Neural cell (in vitro differentiated cells): Measurements from ENCODE around the gene MDN1. TPM values are rescaled to one million over a fixed set of nuclear protein-coding genes. Genes with fewer than 3 reads are reported as not detected.

Source experiments
- H2AFZ ChIP-seq: fragments of 200-600, 300-800 bp; sonication (generic), shearing (Covaris generic); 2 replicates; pipeline ENCODE4 v1.6.0; 2014; ENCODE audit warnings: low read depth, mild to moderate bottlenecking, antibody characterized with exemption, low read length, moderate library complexity
- H3F3A ChIP-seq: fragments of 200-600 bp; shearing (Covaris generic); 2 replicates; pipeline ENCODE4 v1.6.1; 2016; ENCODE audit warnings: mild to moderate bottlenecking, moderate library complexity, mixed read lengths, antibody characterized with exemption, low read length; ENCODE audit not compliant: insufficient read depth, poor library complexity, severe bottlenecking
- H3K27ac ChIP-seq: fragments of 200-600, 300-800 bp; sonication (generic), shearing (Covaris generic); 2 replicates; pipeline ENCODE4 v1.5.1; 2014; ENCODE audit warnings: mild to moderate bottlenecking, low read length, moderate library complexity
- H3K27me3 ChIP-seq: fragments of 300-800, 200-600 bp; sonication (generic), shearing (Covaris generic); 2 replicates; pipeline ENCODE4 v1.6.0; 2014; ENCODE audit warnings: mild to moderate bottlenecking, low read depth, low read length, moderate library complexity; ENCODE audit not compliant: insufficient read depth
- H3K36me3 ChIP-seq: fragments of 300-800, 200-600 bp; sonication (generic), shearing (Covaris generic); 2 replicates; pipeline ENCODE4 v1.5.1; 2014; ENCODE audit warnings: mild to moderate bottlenecking, antibody characterized with exemption, low read length, moderate library complexity; ENCODE audit not compliant: insufficient read depth
- H3K4me2 ChIP-seq: fragments of 300-800, 200-600 bp; sonication (generic), shearing (Covaris generic); 2 replicates; pipeline ENCODE4 v1.6.0; 2014; ENCODE audit warnings: mild to moderate bottlenecking, low read length
- H3K4me3 ChIP-seq: fragments of 300-800, 200-600 bp; sonication (generic), shearing (Covaris generic); 2 replicates; pipeline ENCODE4 v1.5.1; 2014; ENCODE audit warnings: mild to moderate bottlenecking, low read length, moderate library complexity
- H3K79me2 ChIP-seq: fragments of 200-600 bp; shearing (Covaris generic); replicated peaks from 2 replicates; pipeline ENCODE4 v1.6.0; 2014; ENCODE audit warnings: mild to moderate bottlenecking, low read length, moderate library complexity; ENCODE audit not compliant: insufficient read depth
- H3K9ac ChIP-seq: fragments of 300-800, 200-600 bp; sonication (generic), shearing (Covaris generic); 2 replicates; pipeline ENCODE4 v1.6.1; 2016; ENCODE audit warnings: mild to moderate bottlenecking, low read length, mixed read lengths
- H3K9me2 ChIP-seq: fragments of 200-600 bp; shearing (Covaris generic); 2 replicates; pipeline ENCODE4 v1.6.1; 2016; ENCODE audit warnings: mild to moderate bottlenecking, low read length, mixed read lengths; ENCODE audit not compliant: insufficient read depth
- H3K9me3 ChIP-seq: fragments of 200-600, 300-800 bp; sonication (generic), shearing (Covaris generic); 2 replicates; pipeline ENCODE4 v1.6.1; 2016; ENCODE audit warnings: mild to moderate bottlenecking, mixed run types, low read length, moderate library complexity, mixed read lengths
- H4K20me1 ChIP-seq: fragments of 200-600 bp; shearing (Covaris generic); 2 replicates; pipeline ENCODE4 v1.6.1; 2016; ENCODE audit warnings: mild to moderate bottlenecking, mixed run types; ENCODE audit not compliant: insufficient read depth
- CTCF ChIP-seq: fragments of 450-650 bp; IDR thresholded peaks from 2 replicates; pipeline ENCODE4 v1.5.1; 2014; ENCODE audit warnings: antibody characterized with exemption, mild to moderate bottlenecking, moderate library complexity; ENCODE audit not compliant: poor library complexity, severe bottlenecking
- EP300 ChIP-seq: fragments of 450-650 bp; conservative IDR thresholded peaks from 2 replicates; pipeline ENCODE4 v1.6.1; 2014; ENCODE audit warnings: antibody characterized with exemption, mild to moderate bottlenecking, moderate library complexity; ENCODE audit not compliant: poor library complexity, severe bottlenecking
- EZH2 ChIP-seq: fragments of 200-600, 300-800 bp; shearing (Covaris generic), sonication (generic); IDR thresholded peaks from 2 replicates; pipeline ENCODE4 v1.6.1; 2014; ENCODE audit warnings: antibody characterized with exemption, low read length, borderline replicate concordance, mild to moderate bottlenecking; ENCODE audit not compliant: insufficient read depth, poor library complexity, severe bottlenecking
- MXI1 ChIP-seq: fragments of 450-650 bp; conservative IDR thresholded peaks from 2 replicates; pipeline ENCODE4 v1.6.1; 2014; ENCODE audit warnings: antibody characterized with exemption, mild to moderate bottlenecking; ENCODE audit not compliant: poor library complexity, severe bottlenecking
- POLR2AphosphoS5 ChIP-seq: IDR thresholded peaks from 2 replicates; pipeline ENCODE4 v1.6.1; 2012
- RAD21 ChIP-seq: fragments of 450-650 bp; conservative IDR thresholded peaks from 2 replicates; pipeline ENCODE4 v1.6.1; 2014; ENCODE audit warnings: antibody characterized with exemption, mild to moderate bottlenecking, moderate library complexity
- REST ChIP-seq: IDR thresholded peaks from 2 replicates; pipeline ENCODE4 v1.6.1; 2012; ENCODE audit warnings: borderline replicate concordance
- SMC3 ChIP-seq: fragments of 450-650 bp; conservative IDR thresholded peaks from 2 replicates; pipeline ENCODE4 v1.6.1; 2014; ENCODE audit warnings: antibody characterized with exemption, mild to moderate bottlenecking, moderate library complexity; ENCODE audit not compliant: poor library complexity
- TAF1 ChIP-seq: IDR thresholded peaks from 2 replicates; pipeline ENCODE4 v1.6.1; 2012; ENCODE audit warnings: low read depth
- polyA plus RNA-seq: library from polyadenylated mRNA; depleted of rRNA; stranded (reverse); fragments of >200 nt; gene quantifications from 2 replicates; pipeline ENCODE4 v1.2.3, GENCODE V29; 2014

Gene MDN1
- polyA plus RNA-seq, 1 donor from 2014 or later: 17.8 TPM

- no peaks in the 10 kb centered on the region for H3F3A ChIP-seq
- no peaks in the 10 kb centered on the region for H3K36me3 ChIP-seq
- no peaks in the 10 kb centered on the region for H3K9me3 ChIP-seq
- no peak overlapping the region for H3K9ac ChIP-seq
- H3K79me2 ChIP-seq: no peaks in the 10 kb centered on the region
- H3K4me3 ChIP-seq: no peak overlapping the region
- no peak overlapping the region for H2AFZ ChIP-seq
- no peaks in the 10 kb centered on the region for H4K20me1 ChIP-seq
- no peak for TF ChIP-seq TAF1
- no peak for TF ChIP-seq RAD21
- no peak for TF ChIP-seq EP300
- no peak for TF ChIP-seq MXI1
- no peak for TF ChIP-seq REST
- TF ChIP-seq EZH2: no peak
- no peak for TF ChIP-seq CTCF
- no peak for TF ChIP-seq POLR2AphosphoS5
- TF ChIP-seq SMC3: no peak
- no peaks in the 10 kb centered on the region for H3K27me3 ChIP-seq
- H3K9me2 ChIP-seq: no peaks in the 10 kb centered on the region
- no peak overlapping the region for H3K27ac ChIP-seq
- H3K4me2 ChIP-seq: no peak overlapping the region
These were observed 29.2 kb downstream of the MDN1 start for GRCh38 chr6:89790403-89790802.

GRCh38 chr6:89789980-89790379 lies 29.6 kb downstream of the MDN1 start:
- TF ChIP-seq REST: no peak
- no peak for TF ChIP-seq EP300
- no peak for TF ChIP-seq CTCF
- no peak for TF ChIP-seq POLR2AphosphoS5
- no peak for TF ChIP-seq RAD21
- TF ChIP-seq TAF1: no peak
- TF ChIP-seq MXI1: no peak
- TF ChIP-seq EZH2: no peak
- no peak for TF ChIP-seq SMC3
- H3K4me2 ChIP-seq: no peak overlapping the region
- H3K27me3 ChIP-seq: no peaks in the 10 kb centered on the region
- H3K4me3 ChIP-seq: no peak overlapping the region
- H3K9me2 ChIP-seq: no peaks in the 10 kb centered on the region
- H2AFZ ChIP-seq: no peak overlapping the region
- no peaks in the 10 kb centered on the region for H3K9me3 ChIP-seq
- H3K79me2 ChIP-seq: no peaks in the 10 kb centered on the region
- no peak overlapping the region for H3K9ac ChIP-seq
- H4K20me1 ChIP-seq: no peaks in the 10 kb centered on the region
- no peaks in the 10 kb centered on the region for H3F3A ChIP-seq
- no peak overlapping the region for H3K27ac ChIP-seq
- no peaks in the 10 kb centered on the region for H3K36me3 ChIP-seq
